Panc1 (cell line): ENCODE data around the gene PLEKHA7. TPM values are rescaled to one million over a fixed set of nuclear protein-coding genes. Genes with fewer than 3 reads are reported as not detected.

Source experiments
- ATAC-seq: fragments of 200-7000 bp; cut with Tn5 transposase; 2 replicates; pipeline ENCODE4 v1.9.1; 2020; ENCODE audit warnings: mild to moderate bottlenecking, moderate library complexity
- BruUV-seq: library from RNA; stranded (reverse); fragments of 400-500 nt; replicated peaks from 2 replicates; lab custom pipeline; 2021; lab: Mats Ljungman, UMichigan
- CTCF ChIA-PET: fragments of 300-600 bp; sonication (Branson Sonifier 250); formaldehyde crosslinking; loops from one replicate; lab custom pipeline; 2022; ENCODE audit warnings: antibody characterized with exemption; lab: Charles Lee
- POLR2A ChIA-PET: fragments of 300-600 bp; sonication (Branson Sonifier 250); formaldehyde crosslinking; loops from one replicate; lab custom pipeline; 2022; ENCODE audit warnings: antibody characterized with exemption; lab: Charles Lee
- DNase-seq: peaks from one replicate; pipeline ENCODE4 v3.0.0-alpha.2; 2010; ENCODE audit warnings: low read depth, low spot score
- H3K27ac ChIP-seq: 2 replicates; pipeline ENCODE4 v1.5.1; 2011; ENCODE audit warnings: mild to moderate bottlenecking, low read length, inconsistent platforms
- H3K27me3 ChIP-seq: fragments of 200-500 bp; sonication (Bioruptor generic); 2 replicates; pipeline ENCODE4 v1.6.0; 2014; ENCODE audit warnings: low read length, inconsistent platforms; ENCODE audit not compliant: control insufficient read depth, insufficient read depth
- H3K36me3 ChIP-seq: fragments of 200-500 bp; sonication (Bioruptor generic); 2 replicates; pipeline ENCODE4 v1.5.1; 2014; ENCODE audit warnings: inconsistent platforms, mild to moderate bottlenecking, low read length, moderate library complexity; ENCODE audit not compliant: control insufficient read depth, insufficient read depth
- H3K4me1 ChIP-seq: 2 replicates; pipeline ENCODE4 v1.5.1; 2011; ENCODE audit warnings: inconsistent platforms, mild to moderate bottlenecking, low read length, moderate library complexity; ENCODE audit not compliant: control insufficient read depth, insufficient read depth
- H3K4me3 ChIP-seq, 2 experiments: 2 replicates each; pipeline ENCODE4 v1.5.1; 2011 to 2012; ENCODE audit warnings: low read depth in 2 of 2, low read length in 2 of 2, mild to moderate bottlenecking in 2 of 2, inconsistent platforms in 1 of 2, moderate library complexity in 1 of 2
- H3K9me3 ChIP-seq: fragments of 200-500 bp; sonication (Bioruptor generic); 2 replicates; pipeline ENCODE4 v1.5.1; 2014; ENCODE audit warnings: low read depth, mild to moderate bottlenecking, inconsistent platforms, low read length, moderate library complexity; ENCODE audit not compliant: control insufficient read depth, insufficient read depth
- POLR2AphosphoS5 ChIP-seq: IDR thresholded peaks from 2 replicates; pipeline ENCODE4 v1.6.1; 2012; ENCODE audit warnings: mild to moderate bottlenecking, low read depth, low read length, moderate library complexity
- SIN3A ChIP-seq: IDR thresholded peaks from 2 replicates; pipeline ENCODE4 v1.6.1; 2012; ENCODE audit warnings: low read depth, mild to moderate bottlenecking, low read length, moderate library complexity, borderline replicate concordance; ENCODE audit not compliant: insufficient read depth
- TCF7L2 ChIP-seq: IDR thresholded peaks from 2 replicates; pipeline ENCODE4 v1.6.1; 2011; ENCODE audit warnings: mild to moderate bottlenecking, low read depth, low read length, inconsistent platforms
- in situ Hi-C: cut with HindIII; loops from 2 replicates; pipeline ENCODE4 v1.10.0; 2016; ENCODE audit warnings: low sequenced_read_pairs, low pct_unique_long_range_greater_than_20kb
- intact Hi-C: fragments of 100-400 bp; cut with micrococcal nuclease; formaldehyde crosslinking; loops from one replicate; pipeline ENCODE4 v1.10.0; 2022; ENCODE audit not compliant: unreplicated experiment
- total RNA-seq: library from RNA; stranded (reverse); gene quantifications from one replicate; pipeline ENCODE4 v1.2.1, GENCODE V29; 2021; ENCODE audit not compliant: unreplicated experiment
- TF ChIP-seq, protein P1 (sequence below): fragments of 450-650 bp; IDR thresholded peaks from 2 replicates; pipeline ENCODE4 v1.5.1; 2017; ENCODE audit warnings: mild to moderate bottlenecking
- TF ChIP-seq, protein P2 (sequence below), 2 experiments: IDR thresholded peaks; 2 replicates each; pipeline ENCODE4 v1.6.1; 2011 to 2012; ENCODE audit warnings: low read depth in 2 of 2, control low read depth in 1 of 2, low read length in 1 of 2, mild to moderate bottlenecking in 1 of 2, moderate library complexity in 1 of 2; ENCODE audit not compliant: insufficient read depth in 1 of 2

The PLEKHA7 gene
- total RNA-seq, 1 experiment from 2014 or later = 11.6 TPM

DNA sequence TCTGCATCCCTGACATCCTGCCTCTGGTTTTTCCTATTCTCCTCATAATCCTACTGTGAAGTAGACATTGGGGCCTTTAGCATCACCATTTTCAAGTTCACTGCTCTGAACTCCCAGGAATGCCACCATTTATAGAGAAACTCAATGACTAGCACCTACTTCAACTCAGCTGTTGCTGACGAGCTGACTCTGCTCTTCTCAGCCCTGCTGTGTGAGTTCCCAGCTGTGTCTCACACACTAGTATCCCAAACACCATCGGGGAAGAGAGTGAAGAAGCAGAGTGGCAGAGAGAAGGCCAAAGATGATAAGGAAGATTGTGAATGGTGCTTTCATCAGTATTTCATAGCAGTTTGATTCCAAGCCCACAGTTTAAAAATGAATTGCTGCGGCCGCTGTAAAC, 71.9 kb downstream of the PLEKHA7 start:
- no peak for DNase-seq
- peaks cover 3% of the 10 kb centered on the region; the same call in 1 of the 2 replicates for H3K4me1 ChIP-seq
- BruUV-seq = no TSS peak
- ChIA-PET POLR2A (no interaction called here), CTCF (no interaction called here)
- H3K36me3 ChIP-seq = no peaks in the 10 kb centered on the region
- H3K4me3 ChIP-seq = no peak overlapping the region
- no peaks in the 10 kb centered on the region for H3K9me3 ChIP-seq
- no peaks in the 10 kb centered on the region for H3K27me3 ChIP-seq
- intact Hi-C loops (no loop called here), in situ Hi-C loops (no loop called here)
- TF ChIP-seq POLR2AphosphoS5 (no peak), TCF7L2 (no peak)
- TF ChIP-seq, protein P1, sequence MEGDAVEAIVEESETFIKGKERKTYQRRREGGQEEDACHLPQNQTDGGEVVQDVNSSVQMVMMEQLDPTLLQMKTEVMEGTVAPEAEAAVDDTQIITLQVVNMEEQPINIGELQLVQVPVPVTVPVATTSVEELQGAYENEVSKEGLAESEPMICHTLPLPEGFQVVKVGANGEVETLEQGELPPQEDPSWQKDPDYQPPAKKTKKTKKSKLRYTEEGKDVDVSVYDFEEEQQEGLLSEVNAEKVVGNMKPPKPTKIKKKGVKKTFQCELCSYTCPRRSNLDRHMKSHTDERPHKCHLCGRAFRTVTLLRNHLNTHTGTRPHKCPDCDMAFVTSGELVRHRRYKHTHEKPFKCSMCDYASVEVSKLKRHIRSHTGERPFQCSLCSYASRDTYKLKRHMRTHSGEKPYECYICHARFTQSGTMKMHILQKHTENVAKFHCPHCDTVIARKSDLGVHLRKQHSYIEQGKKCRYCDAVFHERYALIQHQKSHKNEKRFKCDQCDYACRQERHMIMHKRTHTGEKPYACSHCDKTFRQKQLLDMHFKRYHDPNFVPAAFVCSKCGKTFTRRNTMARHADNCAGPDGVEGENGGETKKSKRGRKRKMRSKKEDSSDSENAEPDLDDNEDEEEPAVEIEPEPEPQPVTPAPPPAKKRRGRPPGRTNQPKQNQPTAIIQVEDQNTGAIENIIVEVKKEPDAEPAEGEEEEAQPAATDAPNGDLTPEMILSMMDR = no peak
- TF ChIP-seq, protein P2, sequence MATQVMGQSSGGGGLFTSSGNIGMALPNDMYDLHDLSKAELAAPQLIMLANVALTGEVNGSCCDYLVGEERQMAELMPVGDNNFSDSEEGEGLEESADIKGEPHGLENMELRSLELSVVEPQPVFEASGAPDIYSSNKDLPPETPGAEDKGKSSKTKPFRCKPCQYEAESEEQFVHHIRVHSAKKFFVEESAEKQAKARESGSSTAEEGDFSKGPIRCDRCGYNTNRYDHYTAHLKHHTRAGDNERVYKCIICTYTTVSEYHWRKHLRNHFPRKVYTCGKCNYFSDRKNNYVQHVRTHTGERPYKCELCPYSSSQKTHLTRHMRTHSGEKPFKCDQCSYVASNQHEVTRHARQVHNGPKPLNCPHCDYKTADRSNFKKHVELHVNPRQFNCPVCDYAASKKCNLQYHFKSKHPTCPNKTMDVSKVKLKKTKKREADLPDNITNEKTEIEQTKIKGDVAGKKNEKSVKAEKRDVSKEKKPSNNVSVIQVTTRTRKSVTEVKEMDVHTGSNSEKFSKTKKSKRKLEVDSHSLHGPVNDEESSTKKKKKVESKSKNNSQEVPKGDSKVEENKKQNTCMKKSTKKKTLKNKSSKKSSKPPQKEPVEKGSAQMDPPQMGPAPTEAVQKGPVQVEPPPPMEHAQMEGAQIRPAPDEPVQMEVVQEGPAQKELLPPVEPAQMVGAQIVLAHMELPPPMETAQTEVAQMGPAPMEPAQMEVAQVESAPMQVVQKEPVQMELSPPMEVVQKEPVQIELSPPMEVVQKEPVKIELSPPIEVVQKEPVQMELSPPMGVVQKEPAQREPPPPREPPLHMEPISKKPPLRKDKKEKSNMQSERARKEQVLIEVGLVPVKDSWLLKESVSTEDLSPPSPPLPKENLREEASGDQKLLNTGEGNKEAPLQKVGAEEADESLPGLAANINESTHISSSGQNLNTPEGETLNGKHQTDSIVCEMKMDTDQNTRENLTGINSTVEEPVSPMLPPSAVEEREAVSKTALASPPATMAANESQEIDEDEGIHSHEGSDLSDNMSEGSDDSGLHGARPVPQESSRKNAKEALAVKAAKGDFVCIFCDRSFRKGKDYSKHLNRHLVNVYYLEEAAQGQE (IDR thresholded peaks at IDR 0.05; ENCODE audit: insufficient read depth in 1 of 2, low read depth in 2 of 2, low read length in 1 of 2) = no peak
- no peak for ATAC-seq
- H3K27ac ChIP-seq = no peak overlapping the region

DNA sequence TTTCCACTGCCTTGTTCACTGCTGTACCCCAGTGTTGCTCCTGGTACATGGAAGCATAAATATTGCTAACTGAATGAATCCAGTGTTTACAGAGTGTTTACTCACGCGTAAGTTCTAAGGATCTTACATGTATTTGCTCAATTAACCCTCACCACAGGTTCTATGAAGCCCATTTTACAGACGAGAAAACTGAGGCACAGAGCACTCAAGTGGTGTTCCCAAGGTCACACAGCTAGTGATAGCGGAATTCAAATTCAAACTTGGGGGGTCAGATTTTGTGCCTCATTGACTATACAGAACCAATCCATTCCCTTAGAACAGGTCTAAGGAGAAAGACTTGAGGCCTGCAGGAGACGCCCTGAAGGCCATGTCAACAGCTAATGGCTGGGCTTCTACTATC, 72.3 kb downstream of the PLEKHA7 start:
- no peaks in the 10 kb centered on the region for H3K36me3 ChIP-seq

More for the DNA sequence above, 72.3 kb downstream of the PLEKHA7 start:
- ATAC-seq (no peak), DNase-seq (no peak)
- BruUV-seq = no TSS peak
- CTCF ChIA-PET = interaction anchor here (0.6 to 1.0 kb wide), 2 partner anchors 118 to 121 kb away, joined by 3 to 4 read pairs; no protein-coding TSS in a partner anchor
- Histone ChIP-seq H3K27me3 (no peaks in the 10 kb centered on the region), H3K27ac (no peak overlapping the region), H3K9me3 (no peaks in the 10 kb centered on the region), H3K4me1 (peaks cover 3% of the 10 kb centered on the region; the same call in 1 of the 2 replicates), H3K4me3 (no peak overlapping the region)
- intact Hi-C loops (no loop called here), in situ Hi-C loops (no loop called here)
- POLR2A ChIA-PET = no interaction called here
- no peak for TF ChIP-seq TCF7L2
- TF ChIP-seq POLR2AphosphoS5 = no peak
- TF ChIP-seq, protein P2 (IDR thresholded peaks at IDR 0.05; ENCODE audit: insufficient read depth in 1 of 2, low read depth in 2 of 2, low read length in 1 of 2) = no peak
- TF ChIP-seq, protein P1 = no peak
- no peak for TF ChIP-seq SIN3A
